CD4-positive, alpha-beta T cell treated with Interleukin-4 for 1 hour (primary cell): ENCODE data around the gene ADAMTS10.
A peak's percentile ranks its signal among the peaks of the same experiment; 100 is the strongest.
"Not testable (repeated sequence)": the region's sequence is repeated elsewhere in the genome, so short reads cannot be mapped to it uniquely, and the experiment has no call there.

Experiments used
- DNase-seq, 2 donors: peaks; one replicate each; pipeline ENCODE4 v3.0.0-alpha.2; 2020 to 2022

The ADAMTS10 gene

GRCh38 chr19:8610041-8610935, at the start of gene ADAMTS10:
TSS of gene ADAMTS10 (minus strand) at chr19:8610715. CDS start at chr19:8605710, 5,005 bp downstream.
- peak; percentile 34 to 53 for DNase-seq

DNA sequence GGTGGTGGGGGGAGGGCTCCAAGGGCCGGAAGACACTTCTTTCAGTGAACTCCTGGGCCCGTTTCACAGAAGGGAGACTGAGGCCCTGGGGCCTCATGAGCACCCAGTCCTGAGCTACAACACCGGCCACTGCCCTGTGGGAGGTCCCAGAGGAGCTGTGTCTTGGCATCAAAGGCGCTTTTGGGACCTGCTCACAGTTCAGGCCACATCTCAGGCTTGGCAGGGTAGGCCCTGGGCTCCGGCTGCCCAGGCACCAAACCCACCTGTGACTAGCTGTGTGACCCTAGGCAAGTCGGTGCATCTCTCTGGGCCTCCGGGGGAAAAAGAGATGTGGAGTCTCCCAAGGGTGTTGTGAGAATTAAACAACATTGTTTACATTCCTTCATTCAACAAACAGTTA, 49.4 kb upstream of the ADAMTS10 start:
- DNase-seq, result no peak

DNA sequence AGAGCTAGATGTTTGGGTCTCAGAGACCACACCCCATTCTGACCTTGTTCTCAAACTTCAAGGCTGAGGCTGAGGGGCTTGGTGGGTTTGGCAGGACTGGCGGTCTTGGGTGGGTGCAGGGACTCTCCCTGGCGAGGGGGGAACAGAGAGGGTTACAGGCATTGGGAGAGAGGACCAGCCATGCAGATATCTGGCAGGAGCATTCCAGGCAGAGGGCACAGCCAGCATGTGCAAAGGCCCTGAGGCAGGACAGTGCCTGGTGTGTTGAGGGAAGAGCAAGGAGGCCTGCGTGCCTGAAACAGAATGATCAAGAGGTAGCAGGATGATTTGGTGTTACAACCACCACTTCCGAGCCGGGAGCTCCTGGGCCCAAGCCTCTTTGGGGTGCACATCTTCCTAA, 47.4 kb upstream of the ADAMTS10 start:
- no peak for DNase-seq

DNA sequence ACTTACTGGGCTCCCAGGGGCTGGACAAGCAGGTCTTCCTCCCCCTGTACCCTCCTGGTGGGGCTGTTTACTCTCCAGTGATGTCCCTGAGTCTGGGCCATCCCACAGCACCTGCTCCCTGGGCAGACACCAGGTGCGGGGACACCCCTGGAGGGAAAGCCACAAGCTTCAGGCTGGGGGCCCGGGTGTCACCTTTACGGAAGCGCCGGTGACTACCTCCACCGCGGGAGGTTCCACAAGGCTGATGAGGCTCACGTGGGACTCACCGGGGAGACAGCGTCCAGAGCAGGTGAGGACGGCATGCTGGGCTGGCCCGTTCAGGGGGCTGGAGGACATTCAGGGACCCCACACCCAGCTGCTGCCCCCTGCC, 44.8 kb upstream of the ADAMTS10 start:
- peak in 1 of 2 donors; percentile 39 for DNase-seq

- peak; percentile 64 to 69 for DNase-seq
Measured at GRCh38 chr19:8654591-8655339, 44.2 kb upstream of the ADAMTS10 start.

DNA sequence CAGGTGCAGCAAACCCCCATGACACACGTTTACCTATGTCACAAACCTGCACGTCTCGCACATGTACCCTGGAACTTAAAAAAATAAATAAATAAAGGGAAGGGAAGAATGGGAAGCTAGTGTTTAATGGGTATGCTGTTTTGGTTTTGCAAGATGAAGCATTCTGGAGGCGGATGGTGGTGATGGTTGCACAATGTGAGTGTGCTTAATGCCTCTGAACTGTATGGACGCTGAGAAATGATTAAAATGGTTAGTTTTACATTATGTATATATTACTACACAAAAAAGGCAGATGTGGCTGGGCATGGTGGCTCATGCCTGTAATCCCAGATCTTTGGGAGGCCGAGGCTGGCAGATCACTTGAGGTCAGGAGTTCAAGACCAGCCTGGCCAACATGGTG, 37.7 kb upstream of the ADAMTS10 start:
- DNase-seq, result no peak

GRCh38 chr19:8643860-8644653, 33.5 kb upstream of the ADAMTS10 start:
- no peak for DNase-seq

- DNase-seq, result no peak
Measured at GRCh38 chr19:8642561-8642960, 32.0 kb upstream of the ADAMTS10 start.

- DNase-seq, result peak; percentile 26 to 64
Measured at GRCh38 chr19:8641908-8642547, 31.5 kb upstream of the ADAMTS10 start.

DNA sequence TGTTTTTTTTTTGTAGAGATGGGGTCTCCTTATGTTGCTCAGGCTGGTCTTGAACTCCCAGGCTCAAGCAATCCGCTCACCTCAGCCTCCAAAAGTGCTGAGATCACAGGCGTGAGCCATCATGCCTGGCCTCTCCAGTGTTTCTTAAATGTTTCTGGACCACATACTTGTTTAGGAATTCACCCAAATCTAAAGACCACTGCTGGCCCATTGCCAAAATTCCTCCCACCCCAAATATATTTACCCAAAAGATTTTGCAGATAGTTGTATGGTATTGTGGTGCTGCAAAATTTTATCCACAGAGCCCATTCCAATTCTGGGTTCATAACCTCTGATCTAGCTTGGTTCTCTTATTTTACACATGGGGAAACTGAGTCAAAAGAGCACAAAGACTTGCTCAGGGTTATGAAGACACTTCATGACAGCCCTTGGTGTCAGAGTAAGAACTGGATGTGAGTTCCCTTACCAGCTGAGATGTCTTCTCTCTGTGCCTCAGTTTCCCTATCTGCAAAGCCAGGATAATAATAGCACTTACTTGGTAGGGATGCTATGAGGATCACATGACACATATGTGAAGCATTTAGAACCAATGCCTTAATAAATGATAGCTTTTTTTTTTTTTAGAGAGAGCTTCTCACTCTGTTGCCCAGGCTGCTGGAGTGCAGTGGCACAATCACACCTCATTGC, 30.8 kb upstream of the ADAMTS10 start:
- DNase-seq, result no peak

GRCh38 chr19:8640402-8641004, 30.0 kb upstream of the ADAMTS10 start:
- DNase-seq, result peak; percentile 25 to 75

DNA sequence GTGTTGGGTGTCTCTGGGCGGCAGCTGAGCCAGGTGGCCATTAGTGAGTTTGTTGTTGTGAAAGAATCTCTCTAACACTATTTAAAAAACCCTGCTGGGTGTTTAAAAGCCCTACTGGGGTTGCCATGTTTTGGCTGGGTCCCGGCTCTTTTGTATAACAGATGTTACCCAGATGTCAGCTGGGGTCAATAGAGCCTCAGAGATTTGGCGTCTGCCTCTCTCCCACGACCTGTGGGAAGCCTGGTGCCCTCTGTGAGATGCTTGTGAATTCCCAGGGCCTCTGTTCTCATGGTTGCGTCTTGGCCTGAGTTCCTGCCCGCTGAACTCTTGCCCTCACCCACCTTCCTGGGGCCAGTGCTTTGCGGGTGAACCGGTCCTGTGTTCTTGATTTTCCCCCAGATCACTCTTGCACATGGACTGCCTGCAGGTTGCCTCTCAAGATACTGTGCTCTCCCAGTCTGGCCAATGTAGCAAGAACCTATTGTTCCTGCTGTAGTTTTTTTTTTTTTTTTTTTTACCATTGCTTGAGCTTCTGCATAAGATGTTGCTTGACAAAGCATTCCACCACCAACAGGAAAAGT, 29.4 kb upstream of the ADAMTS10 start:
- DNase-seq, result no peak

GRCh38 chr19:8638078-8638619, 27.6 kb upstream of the ADAMTS10 start:
- peak in 1 of 2 donors; percentile 36 for DNase-seq

DNA sequence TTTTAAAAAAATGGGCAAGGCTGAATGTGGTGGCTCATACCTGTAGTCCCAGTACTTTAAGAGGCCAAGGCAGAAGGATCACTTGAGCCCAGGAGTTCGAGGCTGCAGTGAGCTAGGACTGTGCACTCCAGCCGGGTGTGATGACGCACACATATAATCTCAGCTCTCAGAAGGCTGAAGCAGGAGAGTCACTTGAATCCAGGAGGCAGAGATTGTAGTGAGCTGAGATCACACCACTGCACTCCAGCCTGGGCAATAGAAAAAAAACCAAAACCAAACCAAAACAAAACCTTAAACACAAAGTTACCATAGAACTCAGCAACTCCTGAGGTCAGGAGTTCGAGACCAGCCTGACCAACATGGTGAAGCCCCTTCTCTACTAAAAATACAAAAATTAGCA, 26.6 kb upstream of the ADAMTS10 start:
- not testable (repeated sequence) for DNase-seq

DNA sequence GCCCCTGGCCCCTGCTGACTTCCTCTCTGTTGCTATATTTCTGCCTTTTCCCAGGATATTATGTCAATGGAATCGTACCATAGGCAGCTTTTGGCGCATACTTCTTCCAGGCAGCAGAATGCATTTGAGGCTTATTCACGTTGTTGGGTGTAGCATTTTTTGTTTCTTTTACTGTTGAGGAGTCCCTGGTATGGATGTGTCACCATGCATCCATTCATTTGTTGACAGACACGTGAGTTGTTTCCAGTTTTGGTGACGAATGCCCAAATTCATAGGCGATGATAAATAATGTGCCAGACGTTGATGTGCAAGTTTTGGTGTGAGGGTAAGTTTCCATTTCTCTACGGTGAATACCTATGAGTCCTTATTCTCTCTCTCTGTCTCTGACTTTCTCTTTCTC, 24.9 kb upstream of the ADAMTS10 start:
- no peak for DNase-seq

- no peak for DNase-seq
Measured at GRCh38 chr19:8631425-8631819, 20.9 kb upstream of the ADAMTS10 start.

GRCh38 chr19:8630796-8631424, 20.4 kb upstream of the ADAMTS10 start:
- no peak for DNase-seq

DNA sequence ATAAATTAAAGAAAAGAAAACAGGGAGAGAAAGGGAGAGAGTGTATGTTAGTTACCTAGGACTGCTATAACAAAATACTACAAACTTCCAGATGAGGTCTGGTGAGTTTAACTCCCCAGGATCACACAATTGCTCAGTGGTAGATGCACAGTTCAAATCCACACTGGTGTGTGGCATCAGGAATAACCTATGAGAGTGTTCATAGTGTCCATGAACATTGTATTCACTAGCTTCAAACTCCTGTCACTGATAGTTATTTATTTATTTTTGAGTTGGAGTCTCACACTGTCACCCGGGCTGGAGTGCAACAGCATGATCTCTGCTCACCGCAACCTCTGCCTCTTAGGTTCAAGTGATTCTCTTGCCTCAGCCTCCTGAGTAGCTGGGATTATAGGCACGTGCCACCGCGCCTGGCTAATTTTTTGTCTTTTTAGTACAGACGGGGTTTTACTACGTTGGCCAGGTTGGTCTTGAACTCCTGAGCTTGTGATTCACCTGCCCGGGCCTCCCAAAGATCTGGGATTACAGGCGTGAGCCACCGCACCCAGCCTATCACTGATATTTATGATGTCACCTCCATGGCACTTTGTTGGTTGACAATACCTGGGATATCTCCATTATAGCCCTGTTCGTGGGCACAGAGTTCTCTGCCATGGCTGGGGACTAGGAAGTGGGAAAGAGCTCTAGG, 19.6 kb upstream of the ADAMTS10 start, which contains the start of gene NFILZ:
Gene NFILZ, plus strand, starts transcription at position 638 of the 688 bp plus-strand sequence. CDS start 46,133 bp downstream, outside the sequence.
- DNase-seq, result no peak

- DNase-seq, result no peak
Measured at GRCh38 chr19:8629184-8629583, 18.7 kb upstream of the ADAMTS10 start.

DNA sequence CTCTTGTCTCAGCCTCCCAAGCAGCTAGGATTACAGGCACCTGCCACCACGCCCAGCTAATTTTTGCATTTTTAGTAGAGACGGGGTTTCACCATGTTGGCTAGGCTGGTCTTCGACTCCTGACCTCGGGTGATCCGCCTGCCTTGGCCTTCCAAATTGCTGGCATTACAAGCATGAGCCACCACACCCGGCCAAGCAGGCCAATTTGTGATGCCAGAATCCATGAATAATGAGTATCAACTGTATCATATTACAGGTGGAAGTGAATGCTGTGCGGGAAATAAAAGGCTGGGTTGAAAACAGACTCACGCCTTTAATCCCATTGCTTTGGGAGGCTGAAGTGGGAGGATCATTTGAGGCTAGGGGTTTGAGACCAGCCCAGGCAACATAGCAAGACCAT, 16.3 kb upstream of the ADAMTS10 start:
- no peak for DNase-seq
